CD4-positive, alpha-beta T cell treated with Interleukin-2 at 100 ng/mL for 4 hours (primary cell): ENCODE measurements around the gene BPIFB2.

Experiments
- DNase-seq: peaks from one replicate; pipeline ENCODE4 v3.0.0-alpha.2; 2020; ENCODE audit warnings: low spot score

The BPIFB2 gene

DNA sequence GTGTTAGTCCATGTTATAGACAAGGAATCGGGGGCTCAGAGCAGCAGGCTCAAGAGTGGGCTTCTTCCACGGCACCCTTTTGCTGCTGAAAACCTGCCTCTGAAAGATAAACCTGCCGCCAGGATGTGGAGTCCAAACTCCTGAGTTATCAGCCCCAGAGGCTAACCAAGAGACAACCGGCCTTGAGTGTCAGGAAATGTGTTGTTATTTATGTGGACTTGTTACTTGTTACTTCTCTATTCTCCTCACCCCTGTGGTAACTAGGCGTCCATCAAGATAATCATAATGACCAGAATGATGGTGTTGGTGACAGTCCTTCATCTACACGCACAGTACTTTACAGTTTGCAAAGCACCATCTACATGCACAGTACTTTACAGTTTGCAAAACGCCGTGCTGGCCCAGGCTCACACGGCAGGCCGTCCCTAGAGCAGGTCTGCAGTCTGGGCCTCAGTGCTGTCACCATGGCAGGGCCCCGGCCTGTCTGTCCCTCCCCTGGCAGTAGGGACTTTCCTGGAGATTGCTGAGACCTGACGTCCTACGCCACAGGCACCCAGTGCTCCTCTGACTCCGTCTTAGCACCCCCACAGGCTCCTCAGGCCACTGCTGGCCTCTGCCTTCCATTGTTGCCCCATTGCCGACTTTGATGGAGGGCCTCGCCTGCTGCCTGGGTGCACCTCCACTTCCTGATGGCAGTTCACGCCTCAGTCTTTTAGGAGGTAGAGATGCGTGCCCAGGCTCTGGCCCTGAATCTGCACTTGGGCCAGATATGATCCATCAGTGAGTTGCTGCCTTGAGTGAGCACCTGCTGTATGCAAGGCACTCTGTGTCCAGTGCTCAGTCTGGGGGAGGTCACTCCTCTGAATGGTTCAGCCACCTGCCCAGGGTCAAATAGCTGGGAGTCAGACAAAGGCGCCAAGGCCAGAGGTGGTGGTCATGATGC, 62.9 kb downstream of the BPIFB2 start:
- no peak for DNase-seq

DNA sequence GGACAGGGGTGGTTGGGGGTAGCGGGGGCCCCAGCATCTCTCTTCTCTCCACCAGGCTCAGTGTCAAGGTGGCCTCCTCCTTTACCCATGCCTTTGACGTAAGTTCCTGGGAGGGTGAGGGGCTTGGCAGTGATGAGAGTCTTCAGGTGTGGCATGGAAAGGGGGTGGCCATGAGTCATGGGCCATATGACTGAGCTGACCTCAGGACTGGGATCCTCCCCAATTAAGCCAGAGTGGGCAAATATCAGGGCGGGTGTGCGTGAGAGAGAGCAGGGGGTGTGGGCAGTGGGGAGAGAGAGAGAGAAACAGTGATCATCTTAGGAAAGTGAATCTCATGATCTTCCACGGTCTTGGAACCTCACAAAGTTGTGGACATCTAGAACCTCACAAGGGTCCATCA, 63.7 kb downstream of the BPIFB2 start:
- no peak for DNase-seq

DNA sequence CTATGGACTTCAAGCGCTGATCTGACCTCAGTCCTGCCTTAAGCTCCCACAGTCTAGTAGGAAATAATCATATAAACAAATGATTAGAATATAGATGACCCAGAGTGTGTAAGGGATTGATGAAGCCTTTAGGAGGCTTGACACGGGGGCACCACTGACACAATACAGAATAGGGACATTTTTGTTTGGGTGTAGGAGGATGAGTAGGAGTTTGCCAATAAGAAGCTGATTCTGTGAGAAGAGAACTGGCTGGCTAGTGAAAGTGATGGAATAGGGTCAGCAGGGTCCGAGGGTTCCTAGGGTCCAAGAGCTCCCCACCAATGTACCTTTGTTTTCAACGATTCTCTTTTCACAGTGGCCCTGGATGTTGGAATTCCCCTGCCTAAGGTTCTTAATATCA, 64.9 kb downstream of the BPIFB2 start:
- no peak for DNase-seq

DNA sequence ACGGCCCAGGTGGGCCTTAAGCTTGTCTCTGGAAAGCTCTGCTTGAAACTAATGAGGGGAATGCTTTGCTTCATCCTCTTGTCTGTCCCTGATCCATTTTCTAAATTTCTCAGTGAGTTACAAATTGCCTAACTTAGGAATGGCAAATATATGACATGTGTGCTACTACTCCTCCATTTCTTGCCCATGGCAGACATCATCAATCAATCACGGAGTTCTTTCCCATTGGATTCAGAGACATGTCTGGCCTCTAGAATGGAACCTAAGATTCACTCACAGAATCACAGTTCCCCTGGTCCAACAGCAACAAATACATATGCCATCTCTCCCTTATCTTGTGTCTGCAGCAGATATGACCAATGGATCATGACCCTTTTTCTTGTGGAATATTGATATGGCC, 65.3 kb downstream of the BPIFB2 start:
- no peak for DNase-seq
